ENCODE data around the gene APLP2. TPM values are rescaled to one million over a fixed set of nuclear protein-coding genes. Genes with fewer than 3 reads are reported as not detected.

APLP2 gene
- total and polyA plus RNA-seq, 8 donors = 41.1 to 563 (median 147) TPM

- Histone ChIP-seq H3K36me3 (no peaks in the 10 kb centered on the region), H3K4me3 (no peak overlapping the region), H3K27ac (no peak overlapping the region), H3K4me1 (peaks cover 0 to 58% (median 26%) of the 10 kb centered on the region in 4 donors), H3K27me3 (no peaks in the 10 kb centered on the region), H3K9me3 (no peaks in the 10 kb centered on the region)
- TF ChIP-seq POLR2AphosphoS5 (IDR thresholded peaks at IDR 0.05) (no peak), EP300 (IDR thresholded peaks at IDR 0.05) (no peak), POLR2A (IDR thresholded peaks at IDR 0.05) (no peak), CTCF (IDR thresholded peaks at IDR 0.05) (no peak)
- DNase-seq = no peak
- 75 to 83% (median 80%) methylated on average over 2 of the region's 2 CpGs for WGBS, 5 donors
- intact Hi-C loops (cut with DNase I; ENCODE audit: low total_unique reads) = no loop called here
Measured at GRCh38 chr11:130096823-130097222, 27.1 kb downstream of the APLP2 start.

DNA sequence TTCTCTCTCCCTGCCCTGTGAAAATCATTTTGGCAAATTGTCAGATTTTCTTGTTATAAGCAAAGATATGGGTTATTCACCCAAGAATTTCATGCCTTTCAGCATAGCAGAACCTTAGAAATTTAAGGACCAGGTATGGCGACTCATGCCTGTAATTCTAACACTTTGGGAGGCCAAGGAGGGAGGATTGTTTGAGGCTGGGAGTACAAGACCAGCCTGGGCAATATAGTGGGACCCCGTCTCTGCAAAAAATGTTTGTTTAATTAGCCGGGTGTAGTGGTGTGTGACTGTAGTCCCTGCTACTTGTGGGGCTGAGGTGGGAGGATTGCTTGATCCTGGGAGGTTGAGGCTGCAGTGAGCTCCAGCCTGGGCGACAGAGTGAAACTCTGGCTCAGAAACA, 27.6 kb downstream of the APLP2 start:
- Histone ChIP-seq H3K4me3 (no peak overlapping the region), H3K9me3 (no peaks in the 10 kb centered on the region), H3K27me3 (no peaks in the 10 kb centered on the region), H3K27ac (no peak overlapping the region), H3K4me1 (peaks cover under 1 to 62% (median 29%) of the 10 kb centered on the region in 4 donors), H3K36me3 (no peaks in the 10 kb centered on the region)
- intact Hi-C loops (cut with DNase I; ENCODE audit: low total_unique reads) = no loop called here
- 91 to 95% (median 93%) methylated on average over 4 of the region's 4 CpGs for WGBS, 5 donors
- no peak for DNase-seq
- no peak for TF ChIP-seq POLR2A (IDR thresholded peaks at IDR 0.05)
- TF ChIP-seq POLR2AphosphoS5 (IDR thresholded peaks at IDR 0.05) = no peak
- no peak for TF ChIP-seq CTCF (IDR thresholded peaks at IDR 0.05)
- TF ChIP-seq EP300 (IDR thresholded peaks at IDR 0.05) = no peak

- 32 to 49% (median 38%) methylated on average over 2 of the region's 2 CpGs for WGBS, 5 donors
- TF ChIP-seq POLR2AphosphoS5 (IDR thresholded peaks at IDR 0.05) (no peak), POLR2A (IDR thresholded peaks at IDR 0.05) (no peak), CTCF (IDR thresholded peaks at IDR 0.05) (no peak), EP300 (IDR thresholded peaks at IDR 0.05) (no peak)
Measured at GRCh38 chr11:130099356-130099755, 29.7 kb downstream of the APLP2 start.

DNA sequence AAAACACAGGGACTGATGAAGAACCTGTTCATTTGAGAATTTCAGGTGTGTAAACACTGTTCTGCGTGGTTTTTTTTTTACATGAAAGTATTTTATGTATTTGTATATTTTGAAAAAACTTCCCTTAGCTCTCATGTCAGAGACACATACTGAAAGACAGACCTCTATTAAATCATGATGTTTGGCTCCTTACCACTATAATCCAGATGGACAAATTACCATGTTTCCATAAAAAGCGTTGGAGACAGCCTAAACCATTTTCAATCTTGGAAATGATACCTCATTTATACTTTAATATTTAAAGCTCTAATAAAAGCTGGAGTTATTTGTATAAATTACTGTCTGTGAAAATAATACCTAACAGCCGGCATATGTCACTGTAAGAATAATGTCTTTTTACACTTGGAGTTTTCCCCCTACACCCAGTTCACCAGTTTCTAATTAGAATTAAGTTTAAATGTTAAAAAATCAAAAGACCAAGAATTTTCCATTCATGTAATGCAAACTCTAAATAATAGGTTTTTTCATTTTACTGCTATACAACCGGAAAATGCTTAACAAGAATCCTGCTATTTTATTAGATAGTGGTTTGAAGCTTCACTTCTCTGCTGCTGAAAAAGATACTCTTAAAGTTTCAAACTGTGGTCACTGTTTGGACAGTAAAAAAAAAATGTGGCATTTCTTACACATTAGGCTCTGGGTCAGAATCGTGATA, 30.8 kb downstream of the APLP2 start:
- intact Hi-C loops (cut with DNase I; ENCODE audit: low total_unique reads) = no loop called here
- Histone ChIP-seq H3K4me1 (peaks cover 10 to 76% (median 42%) of the 10 kb centered on the region in 4 donors), H3K36me3 (no peaks in the 10 kb centered on the region), H3K4me3 (no peak overlapping the region), H3K27ac (no peak overlapping the region), H3K9me3 (no peaks in the 10 kb centered on the region), H3K27me3 (no peaks in the 10 kb centered on the region)
- WGBS, 5 donors = 85 to 91% (median 90%) methylated on average over 5 of the region's 5 CpGs
- TF ChIP-seq CTCF (IDR thresholded peaks at IDR 0.05) (no peak), EP300 (IDR thresholded peaks at IDR 0.05) (no peak), POLR2A (IDR thresholded peaks at IDR 0.05) (no peak), POLR2AphosphoS5 (IDR thresholded peaks at IDR 0.05) (no peak)
- no peak for DNase-seq

More at GRCh38 chr11:130099356-130099755, 29.7 kb downstream of the APLP2 start:
- intact Hi-C loops (cut with DNase I; ENCODE audit: low total_unique reads) = no loop called here
- DNase-seq = no peak
- Histone ChIP-seq H3K27ac (no peak overlapping the region), H3K27me3 (no peaks in the 10 kb centered on the region), H3K36me3 (no peaks in the 10 kb centered on the region), H3K9me3 (no peaks in the 10 kb centered on the region), H3K4me1 (peaks cover 10 to 79% (median 45%) of the 10 kb centered on the region in 4 donors), H3K4me3 (no peak overlapping the region)
